K562 (cell line): ENCODE measurements around the gene PHLDA3. TPM values are rescaled to one million over a fixed set of nuclear protein-coding genes. Genes with fewer than 3 reads are reported as not detected.

Experiments used
- ATF7 ChIP-seq: fragments of 450-650 bp; IDR thresholded peaks from 2 replicates; pipeline ENCODE4 v1.7.1; 2014; ENCODE audit warnings: mild to moderate bottlenecking, moderate library complexity
- BRF1 ChIP-seq: IDR thresholded peaks from 3 replicates; pipeline ENCODE4 v1.6.1; 2011; ENCODE audit warnings: borderline replicate concordance, mild to moderate bottlenecking; ENCODE audit not compliant: insufficient read length; ENCODE audit errors: extremely low read depth
- FOSL1 ChIP-seq: fragments of 200-800 bp; sonication (Bioruptor generic); conservative IDR thresholded peaks from 2 replicates; pipeline ENCODE4 v1.6.1; 2016; ENCODE audit warnings: missing genetic modification characterization, missing compliant biosample characterization
- HLTF ChIP-seq: fragments of 450-650 bp; IDR thresholded peaks from 2 replicates; pipeline ENCODE4 v1.6.1; 2016
- HMG20B ChIP-seq: fragments of 250-450 bp; sonication (Bioruptor Pico); IDR thresholded peaks from 2 replicates; pipeline ENCODE4 v1.5.0; 2021; ENCODE audit warnings: mild to moderate bottlenecking
- IRF2 ChIP-seq: sonication (generic); formaldehyde crosslinking; IDR thresholded peaks from 2 replicates; pipeline ENCODE4 v1.8.1; 2022; ENCODE audit warnings: mild to moderate bottlenecking, missing genetic modification reagents
- KDM4B ChIP-seq, 2 experiments: fragments of 450-650 bp in 1 of 2; sonication (generic) in 1 of 2; IDR thresholded peaks; 2 replicates each; pipeline ENCODE4 v1.6.1; 2016 to 2017; ENCODE audit warnings: borderline replicate concordance in 2 of 2, antibody characterized with exemption in 1 of 2, low read depth in 1 of 2, mild to moderate bottlenecking in 1 of 2
- MCM7 ChIP-seq, 2 experiments: fragments of 450-650 bp; IDR thresholded peaks; 2 replicates each; pipeline ENCODE4 v1.6.1; 2016 to 2018
- MTA3 ChIP-seq: fragments of 450-650 bp; formaldehyde crosslinking; IDR thresholded peaks from 2 replicates; pipeline ENCODE4 v1.6.1; 2017; ENCODE audit warnings: mild to moderate bottlenecking, borderline replicate concordance
- PHB ChIP-seq: fragments of 250-450 bp; sonication (Bioruptor Pico); IDR thresholded peaks from 2 replicates; pipeline ENCODE4 v1.5.0; 2021
- TEAD4 ChIP-seq, 2 experiments: sonication (generic) in 1 of 2; formaldehyde crosslinking in 1 of 2; IDR thresholded peaks; 2 replicates each; pipeline versions ENCODE4 v1.6.1 to v1.8.0; 2012 to 2022; ENCODE audit warnings: borderline replicate concordance in 1 of 2, inconsistent platforms in 1 of 2, low read length in 1 of 2, mild to moderate bottlenecking in 1 of 2, missing genetic modification reagents in 1 of 2
- THAP12 ChIP-seq: fragments of 250-450 bp; sonication (Bioruptor Pico); IDR thresholded peaks from 2 replicates; pipeline ENCODE4 v1.9.0; 2021; ENCODE audit warnings: mild to moderate bottlenecking, inconsistent platforms
- TRIM24 ChIP-seq, 2 experiments: fragments of 450-650 bp; IDR thresholded peaks; 2 replicates each; pipeline ENCODE4 v1.6.1; 2016
- ZKSCAN1 ChIP-seq: fragments of 150-350 bp; IDR thresholded peaks from 2 replicates; pipeline ENCODE4 v1.6.1; 2016; ENCODE audit warnings: low read depth, low read length
- ZNF395 ChIP-seq: fragments of 200-800 bp; sonication (Bioruptor generic); IDR thresholded peaks from 2 replicates; pipeline ENCODE4 v1.6.1; 2017; ENCODE audit warnings: missing genetic modification characterization, missing compliant biosample characterization
- ZNF408 ChIP-seq: fragments of 250-450 bp; sonication (Bioruptor Pico); IDR thresholded peaks from 2 replicates; pipeline ENCODE4 v1.4.0; 2020; ENCODE audit warnings: low read depth, mild to moderate bottlenecking, moderate library complexity
- ZNF76 ChIP-seq: fragments of 250-450 bp; sonication (Bioruptor Pico); IDR thresholded peaks from 2 replicates; pipeline ENCODE4 v1.4.0; 2020; ENCODE audit warnings: mild to moderate bottlenecking, moderate library complexity, borderline replicate concordance
- ZSCAN32 ChIP-seq: fragments of 450-650 bp; formaldehyde crosslinking; IDR thresholded peaks from 2 replicates; pipeline ENCODE4 v1.4.0; 2020; ENCODE audit warnings: mild to moderate bottlenecking, moderate library complexity
- polyA plus RNA-seq, 8 experiments: library from polyadenylated mRNA; depleted of rRNA in 4 of 8; stranded (reverse) in 5 of 8; unstranded in 3 of 8; fragments of >200 nt; fragmentation: Nextera tagmentation in 2 of 8; fragmentation: Illumina TruSeq in 1 of 8; extraction: Ambion mirVana in 2 of 8; extraction: Trizol in 1 of 8; gene quantifications; 2 replicates each; pipeline versions ENCODE4 v1.2.1 to v1.2.3, GENCODE V29; 2011 to 2014; ENCODE audit warnings: inconsistent platforms in 1 of 8, missing spikeins in 1 of 8
- total RNA-seq, 7 experiments: library from RNA; depleted of rRNA in 6 of 7; stranded (reverse); fragments of >200 nt in 6 of 7; fragmentation: Illumina TruSeq in 2 of 7; extraction: Trizol in 2 of 7; gene quantifications; 2 replicates each; pipeline versions ENCODE4 v1.2.1 to v1.2.3, GENCODE V29; 2011 to 2021; ENCODE audit warnings: low replicate concordance in 1 of 7
- TF ChIP-seq, protein P1 (sequence below): sonication (generic); formaldehyde crosslinking; IDR thresholded peaks from 2 replicates; pipeline ENCODE4 v1.8.0; 2022; ENCODE audit warnings: missing genetic modification reagents, mild to moderate bottlenecking, moderate library complexity, borderline replicate concordance
- TF ChIP-seq, protein P2 (sequence below): fragments of 450-650 bp; conservative IDR thresholded peaks from 2 replicates; pipeline ENCODE4 v1.6.1; 2016; ENCODE audit warnings: missing genetic modification characterization, low read depth, mild to moderate bottlenecking, missing compliant biosample characterization, moderate library complexity
- TF ChIP-seq, protein P3 (sequence below): fragments of 450-650 bp; IDR thresholded peaks from 2 replicates; pipeline ENCODE4 v1.6.1; 2014; ENCODE audit warnings: low read depth, mild to moderate bottlenecking, moderate library complexity, borderline replicate concordance

PHLDA3 gene
- total and polyA plus RNA-seq, 9 of the 15 experiments (the other 6 are each of a cell fraction or from before 2014, with no cell fraction given) = 0.11 to 0.27 TPM; not detected in 7

DNA sequence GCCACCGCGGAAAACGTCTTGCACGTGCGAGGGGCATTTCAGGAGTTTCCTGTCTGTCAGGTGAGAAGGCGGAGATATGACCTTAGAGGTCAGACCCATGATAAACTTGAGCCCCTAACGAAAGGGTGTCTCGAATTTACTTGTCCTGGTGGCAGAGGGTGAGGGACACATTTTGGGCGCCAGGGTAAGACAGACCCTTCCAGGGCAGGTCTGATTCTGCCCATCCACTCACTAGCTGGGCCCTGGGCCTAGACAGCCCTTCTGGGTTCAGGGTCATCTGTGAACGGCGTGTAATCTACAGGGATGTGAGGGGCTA lies 38.3 kb upstream of the PHLDA3 start (continued):
- TF ChIP-seq MCM7 (IDR thresholded peaks at IDR 0.05) (no peak), BRF1 (no peak), TRIM24 (IDR thresholded peaks at IDR 0.05) (no peak), ZSCAN32 (CRISPR knock-in tag) (no peak), IRF2 (CRISPR knock-in tag) (no peak), TEAD4 (IDR thresholded peaks at IDR 0.05; ENCODE audit: low read length) (no peak), TEAD4 (CRISPR knock-in tag; IDR thresholded peaks at IDR 0.05; ENCODE audit: borderline replicate concordance) (no peak), ATF7 (0 out of 2 replicates have a peak, but pooled peaks have one; percentile 5), KDM4B (IDR thresholded peaks at IDR 0.05; ENCODE audit: borderline replicate concordance in 2 of 2, low read depth in 1 of 2) (no peak), PHB (CRISPR knock-in tag) (no peak), ZNF408 (CRISPR knock-in tag) (no peak), ZNF395 (CRISPR knock-in tag) (no peak; the same call in 1 of the 2 replicates), THAP12 (CRISPR knock-in tag) (no peak), FOSL1 (no peak), HMG20B (CRISPR knock-in tag) (no peak), MTA3 (no peak), HLTF (no peak), ZKSCAN1 (peak; percentile 98; the same call in 1 of the 2 replicates), ZNF76 (CRISPR knock-in tag) (0 out of 2 replicates have a peak, but pooled peaks have one; percentile 7)
- TF ChIP-seq, protein P1, sequence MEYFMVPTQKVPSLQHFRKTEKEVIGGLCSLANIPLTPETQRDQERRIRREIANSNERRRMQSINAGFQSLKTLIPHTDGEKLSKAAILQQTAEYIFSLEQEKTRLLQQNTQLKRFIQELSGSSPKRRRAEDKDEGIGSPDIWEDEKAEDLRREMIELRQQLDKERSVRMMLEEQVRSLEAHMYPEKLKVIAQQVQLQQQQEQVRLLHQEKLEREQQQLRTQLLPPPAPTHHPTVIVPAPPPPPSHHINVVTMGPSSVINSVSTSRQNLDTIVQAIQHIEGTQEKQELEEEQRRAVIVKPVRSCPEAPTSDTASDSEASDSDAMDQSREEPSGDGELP (CRISPR knock-in tag) = 0 out of 2 replicates have a peak, but pooled peaks have one; percentile 10
- TF ChIP-seq, protein P2, sequence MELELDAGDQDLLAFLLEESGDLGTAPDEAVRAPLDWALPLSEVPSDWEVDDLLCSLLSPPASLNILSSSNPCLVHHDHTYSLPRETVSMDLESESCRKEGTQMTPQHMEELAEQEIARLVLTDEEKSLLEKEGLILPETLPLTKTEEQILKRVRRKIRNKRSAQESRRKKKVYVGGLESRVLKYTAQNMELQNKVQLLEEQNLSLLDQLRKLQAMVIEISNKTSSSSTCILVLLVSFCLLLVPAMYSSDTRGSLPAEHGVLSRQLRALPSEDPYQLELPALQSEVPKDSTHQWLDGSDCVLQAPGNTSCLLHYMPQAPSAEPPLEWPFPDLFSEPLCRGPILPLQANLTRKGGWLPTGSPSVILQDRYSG = no peak
- TF ChIP-seq, protein P3, sequence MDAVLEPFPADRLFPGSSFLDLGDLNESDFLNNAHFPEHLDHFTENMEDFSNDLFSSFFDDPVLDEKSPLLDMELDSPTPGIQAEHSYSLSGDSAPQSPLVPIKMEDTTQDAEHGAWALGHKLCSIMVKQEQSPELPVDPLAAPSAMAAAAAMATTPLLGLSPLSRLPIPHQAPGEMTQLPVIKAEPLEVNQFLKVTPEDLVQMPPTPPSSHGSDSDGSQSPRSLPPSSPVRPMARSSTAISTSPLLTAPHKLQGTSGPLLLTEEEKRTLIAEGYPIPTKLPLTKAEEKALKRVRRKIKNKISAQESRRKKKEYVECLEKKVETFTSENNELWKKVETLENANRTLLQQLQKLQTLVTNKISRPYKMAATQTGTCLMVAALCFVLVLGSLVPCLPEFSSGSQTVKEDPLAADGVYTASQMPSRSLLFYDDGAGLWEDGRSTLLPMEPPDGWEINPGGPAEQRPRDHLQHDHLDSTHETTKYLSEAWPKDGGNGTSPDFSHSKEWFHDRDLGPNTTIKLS = no peak
